Ascending aorta (tissue), 2 donors: ENCODE results near the gene NEK2. TPM values are rescaled to one million over a fixed set of nuclear protein-coding genes. Genes with fewer than 3 reads are reported as not detected.
"Not testable (repeated sequence)": the region's sequence is repeated elsewhere in the genome, so short reads cannot be mapped to it uniquely, and the experiment has no call there.

Experiments used
- DNase-seq, 2 donors: peaks; one replicate each; pipeline ENCODE4 v3.0.0-alpha.2; 2019; ENCODE audit warnings: low spot score in 2 of 2
- H3K27ac ChIP-seq, 2 donors: fragments of 200-600 bp; sonication (generic); one replicate each; pipeline ENCODE4 v1.5.1; 2016 to 2017; ENCODE audit warnings: mild to moderate bottlenecking in 1 of 2
- H3K27me3 ChIP-seq: fragments of 200-600 bp; sonication (generic); one replicate; pipeline ENCODE4 v1.5.1; 2017
- H3K36me3 ChIP-seq, 2 donors: fragments of 200-600 bp; sonication (generic); one replicate each; pipeline ENCODE4 v1.5.1; 2016
- H3K4me1 ChIP-seq, 2 donors: fragments of 200-600 bp; sonication (generic); one replicate each; pipeline ENCODE4 v1.5.1; 2016 to 2017; ENCODE audit warnings: mild to moderate bottlenecking in 1 of 2
- H3K4me3 ChIP-seq, 2 donors: fragments of 200-600 bp; sonication (generic); one replicate each; pipeline ENCODE4 v1.5.1; 2016 to 2017; ENCODE audit warnings: mild to moderate bottlenecking in 1 of 2
- H3K9me3 ChIP-seq, 2 donors: fragments of 200-600 bp; sonication (generic); one replicate each; pipeline ENCODE4 v1.5.1; 2016
- intact Hi-C: fragments of 100-400 bp; cut with DNase I; formaldehyde crosslinking; loops from one replicate; pipeline ENCODE4 v1.15.1; 2023
- total RNA-seq: library from RNA; depleted of rRNA; stranded (reverse); fragments of >200 nt; gene quantifications from one replicate; pipeline ENCODE4 v1.1.0, GENCODE V29; 2016
- TF ChIP-seq, protein P1 (sequence below), 3 experiments: fragments of 200-600 bp in 2 of 3; fragments of 450-650 bp in 1 of 3; sonication (generic) in 2 of 3; IDR thresholded peaks; one replicate each; pipeline ENCODE4 v1.5.1; 2016 to 2019; ENCODE audit warnings: antibody characterized with exemption in 3 of 3, mild to moderate bottlenecking in 1 of 3, moderate library complexity in 1 of 3

The NEK2 gene
- total RNA-seq: not detected

DNA sequence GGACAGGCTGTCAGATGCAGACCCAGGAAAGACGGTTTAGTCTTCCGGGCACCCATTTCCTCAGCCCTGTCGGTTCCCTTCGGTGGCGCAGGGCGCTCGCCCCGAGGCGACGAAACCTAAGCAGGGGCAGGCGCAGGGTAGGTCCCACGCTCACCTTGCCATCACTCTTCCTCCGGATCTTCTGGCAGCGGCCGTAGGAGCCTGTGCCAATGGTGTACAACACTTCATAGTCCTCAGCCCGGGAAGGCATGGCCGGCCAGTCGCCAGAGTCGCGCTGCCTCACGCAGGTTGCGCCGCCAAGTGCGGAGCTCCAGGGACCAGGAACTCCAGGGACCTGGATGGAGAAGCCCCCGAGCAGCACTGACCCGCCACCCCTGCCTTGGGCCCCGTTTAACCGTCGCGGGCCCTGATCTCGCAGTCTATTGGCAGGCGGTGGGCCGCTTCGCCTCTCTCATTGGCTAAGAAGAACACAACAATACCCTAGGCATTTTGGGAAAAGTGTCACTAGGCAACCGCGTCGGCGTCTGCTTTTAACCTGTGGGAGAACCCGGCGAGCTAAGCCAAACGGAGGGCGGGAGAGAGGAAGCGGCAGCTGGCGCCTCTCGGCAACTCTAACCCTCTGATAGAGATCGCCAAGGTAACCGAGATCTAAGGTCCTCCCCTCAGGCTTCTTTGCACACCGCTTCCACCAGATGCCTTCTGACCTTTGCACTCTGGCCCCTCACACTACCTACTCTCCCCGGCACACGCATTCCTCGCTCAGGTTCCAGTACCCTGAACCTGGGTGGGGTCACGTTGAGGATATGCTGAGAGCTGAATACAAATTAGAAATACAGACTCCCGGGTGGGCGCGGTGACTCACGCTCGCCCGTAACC, at the start of gene NEK2:
NEK2 (minus strand) TSS at position 392 of the 876 bp plus-strand sequence; CDS start at position 250, 142 bp downstream.
- intact Hi-C loops: no loop called here
- H3K4me1 ChIP-seq: peaks cover 0 to 3% of the 10 kb centered on the region in 2 donors
- H3K27ac ChIP-seq: no peak within 1 kb of the TSS
- DNase-seq: peak; percentile 69 to 90
- peak within 1 kb of the TSS; percentile 63 to 66 for H3K4me3 ChIP-seq
- no peaks in the 10 kb centered on the region for H3K27me3 ChIP-seq
- TF ChIP-seq, protein P1, sequence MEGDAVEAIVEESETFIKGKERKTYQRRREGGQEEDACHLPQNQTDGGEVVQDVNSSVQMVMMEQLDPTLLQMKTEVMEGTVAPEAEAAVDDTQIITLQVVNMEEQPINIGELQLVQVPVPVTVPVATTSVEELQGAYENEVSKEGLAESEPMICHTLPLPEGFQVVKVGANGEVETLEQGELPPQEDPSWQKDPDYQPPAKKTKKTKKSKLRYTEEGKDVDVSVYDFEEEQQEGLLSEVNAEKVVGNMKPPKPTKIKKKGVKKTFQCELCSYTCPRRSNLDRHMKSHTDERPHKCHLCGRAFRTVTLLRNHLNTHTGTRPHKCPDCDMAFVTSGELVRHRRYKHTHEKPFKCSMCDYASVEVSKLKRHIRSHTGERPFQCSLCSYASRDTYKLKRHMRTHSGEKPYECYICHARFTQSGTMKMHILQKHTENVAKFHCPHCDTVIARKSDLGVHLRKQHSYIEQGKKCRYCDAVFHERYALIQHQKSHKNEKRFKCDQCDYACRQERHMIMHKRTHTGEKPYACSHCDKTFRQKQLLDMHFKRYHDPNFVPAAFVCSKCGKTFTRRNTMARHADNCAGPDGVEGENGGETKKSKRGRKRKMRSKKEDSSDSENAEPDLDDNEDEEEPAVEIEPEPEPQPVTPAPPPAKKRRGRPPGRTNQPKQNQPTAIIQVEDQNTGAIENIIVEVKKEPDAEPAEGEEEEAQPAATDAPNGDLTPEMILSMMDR (IDR thresholded peaks at IDR 0.05): no peak
- H3K36me3 ChIP-seq: no peaks in the 10 kb centered on the region
- no peaks in the 10 kb centered on the region for H3K9me3 ChIP-seq

DNA sequence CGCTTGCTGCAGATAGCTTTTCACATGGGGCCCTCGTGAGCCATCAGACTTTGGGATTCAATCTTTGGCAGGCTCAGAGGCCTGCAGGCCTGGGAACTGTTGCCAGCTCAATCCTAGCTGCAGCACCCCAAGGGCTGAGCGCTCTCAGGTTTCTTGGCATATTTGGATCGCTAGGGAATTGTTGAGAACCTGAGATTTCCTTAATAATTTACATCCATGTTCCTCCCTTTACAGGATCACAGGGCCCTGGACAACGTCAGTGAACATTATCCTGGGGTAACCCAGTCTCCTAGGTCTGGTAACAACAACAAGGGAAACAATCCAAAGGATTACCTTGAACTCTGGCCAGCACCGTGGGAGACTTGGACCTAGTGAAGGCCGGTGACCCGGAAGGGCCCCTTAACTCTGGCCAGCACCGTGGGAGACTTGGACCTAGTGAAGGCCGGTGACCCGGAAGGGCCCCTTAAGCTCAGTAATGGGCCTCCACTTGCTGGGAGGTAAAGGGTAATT, 49.3 kb upstream of the NEK2 start:
- Histone ChIP-seq H3K9me3 (no peaks in the 10 kb centered on the region), H3K36me3 (no peaks in the 10 kb centered on the region), H3K4me1 (no peaks in the 10 kb centered on the region), H3K27me3 (no peaks in the 10 kb centered on the region), H3K27ac (no peak overlapping the region), H3K4me3 (no peak overlapping the region)
- intact Hi-C loops: no loop called here
- TF ChIP-seq, protein P1 (IDR thresholded peaks at IDR 0.05): no peak
- no peak for DNase-seq

DNA sequence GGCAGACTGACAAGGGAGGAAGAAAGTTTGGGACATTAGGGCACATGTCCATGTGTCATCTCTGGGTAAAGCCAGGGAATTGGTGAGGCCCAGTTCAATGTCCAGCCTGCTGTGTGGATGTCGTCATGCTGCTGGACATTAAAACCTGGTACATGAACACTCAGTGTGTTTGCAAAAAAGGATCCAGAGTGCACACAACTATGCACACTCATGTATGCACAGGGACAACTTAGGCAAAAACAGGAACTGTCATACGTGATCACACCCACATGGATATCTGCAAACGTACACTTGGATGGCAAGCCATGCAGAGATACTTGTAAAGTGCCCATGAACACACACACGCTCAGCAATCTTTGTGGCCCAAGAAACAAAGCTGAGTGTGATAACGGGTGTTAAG, 47.9 kb upstream of the NEK2 start:
- intact Hi-C loops: no loop called here
- no peaks in the 10 kb centered on the region for H3K9me3 ChIP-seq
- DNase-seq: no peak
- TF ChIP-seq, protein P1 (IDR thresholded peaks at IDR 0.05): no peak
- no peaks in the 10 kb centered on the region for H3K27me3 ChIP-seq
- H3K4me1 ChIP-seq: no peaks in the 10 kb centered on the region
- no peak overlapping the region for H3K4me3 ChIP-seq
- no peaks in the 10 kb centered on the region for H3K36me3 ChIP-seq
- H3K27ac ChIP-seq: no peak overlapping the region

DNA sequence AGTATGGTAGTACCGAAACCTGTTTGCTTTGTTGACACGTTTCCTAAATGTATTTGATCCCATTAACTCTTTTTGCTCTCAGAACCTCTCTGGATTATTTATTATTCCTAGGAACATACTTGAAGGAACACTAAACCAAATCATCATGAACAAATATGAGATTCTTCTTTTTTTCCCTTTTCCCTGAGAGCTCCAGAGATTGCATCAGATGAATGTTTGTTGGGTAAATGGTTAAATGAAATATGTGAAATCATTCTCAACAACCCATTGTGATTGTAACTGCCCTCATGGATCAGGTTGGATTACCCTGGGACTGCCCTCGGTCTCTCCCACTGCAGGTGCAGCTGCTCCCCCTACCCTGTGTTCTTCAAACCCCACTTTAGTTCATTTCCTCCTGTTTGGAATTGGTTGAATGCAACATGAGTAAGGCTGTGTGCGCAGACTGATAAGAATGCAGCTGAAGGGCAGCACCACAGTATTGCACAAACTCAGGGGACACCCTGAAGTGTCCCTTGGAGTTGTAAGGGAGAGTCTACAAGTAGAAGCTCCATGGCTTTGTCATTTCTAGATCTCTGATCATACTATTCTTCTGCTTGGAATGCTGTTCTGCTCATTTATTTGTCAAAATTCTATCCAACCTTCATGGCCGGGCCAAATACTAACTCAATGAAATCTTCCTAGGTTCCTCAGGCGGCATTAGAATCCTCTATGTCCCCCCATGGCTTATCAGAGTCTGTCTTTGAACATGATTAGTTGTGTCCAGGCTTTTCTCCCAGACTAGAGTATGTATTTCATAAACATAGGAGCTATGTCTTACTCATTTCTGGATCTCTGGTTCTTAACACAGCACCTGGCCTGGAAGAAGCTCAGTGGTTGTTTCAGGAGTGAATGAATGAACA, 47.1 kb upstream of the NEK2 start:
- H3K27me3 ChIP-seq: no peaks in the 10 kb centered on the region
- no peaks in the 10 kb centered on the region for H3K36me3 ChIP-seq
- no peak overlapping the region for H3K27ac ChIP-seq
- TF ChIP-seq, protein P1 (IDR thresholded peaks at IDR 0.05): no peak
- H3K4me1 ChIP-seq: no peaks in the 10 kb centered on the region
- no peaks in the 10 kb centered on the region for H3K9me3 ChIP-seq
- H3K4me3 ChIP-seq: no peak overlapping the region
- DNase-seq: no peak
- intact Hi-C loops: no loop called here

DNA sequence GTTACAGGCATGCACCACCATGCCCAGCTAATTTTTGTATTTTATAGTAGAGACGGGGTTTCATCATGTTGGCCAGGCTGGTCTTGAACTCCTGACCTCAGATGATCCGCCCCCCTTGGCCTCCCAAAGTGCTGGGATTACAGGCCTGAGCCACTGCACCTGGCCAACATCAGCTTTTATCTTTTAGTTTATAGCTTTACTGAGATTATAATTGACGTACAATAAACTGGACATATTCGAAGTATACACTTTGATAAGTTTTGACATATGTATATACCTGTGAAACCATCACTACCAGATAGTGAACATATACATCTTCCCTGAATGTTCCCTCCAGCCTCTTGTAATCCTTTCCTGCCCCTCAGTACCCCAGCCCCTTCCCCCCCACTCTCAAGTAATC, 41.1 kb upstream of the NEK2 start:
- H3K9me3 ChIP-seq, H3K4me1 ChIP-seq, H3K36me3 ChIP-seq, H3K4me3 ChIP-seq, intact Hi-C loops, DNase-seq, H3K27me3 ChIP-seq, H3K27ac ChIP-seq: not testable (repeated sequence)
